GM23248 (cell line): Measurements from ENCODE around the gene NIPAL4. TPM values are rescaled to one million over a fixed set of nuclear protein-coding genes. Genes with fewer than 3 reads are reported as not detected.
"Not testable (repeated sequence)": the region's sequence is repeated elsewhere in the genome, so short reads cannot be mapped to it uniquely, and the experiment has no call there.

Experiments
- DNase-seq: peaks from one replicate; pipeline ENCODE4 v3.0.0-alpha.2; 2015
- H2AFZ ChIP-seq: fragments of 200-600 bp; sonication (generic); 2 replicates; pipeline ENCODE4 v1.6.1; 2016; ENCODE audit warnings: antibody characterized with exemption
- H3F3A ChIP-seq: fragments of 200-600 bp; sonication (generic); 2 replicates; pipeline ENCODE4 v1.6.1; 2016; ENCODE audit warnings: mild to moderate bottlenecking, antibody characterized with exemption, mixed run types; ENCODE audit not compliant: insufficient read depth
- H3K27ac ChIP-seq: fragments of 200-600 bp; sonication (generic); 2 replicates; pipeline ENCODE4 v1.5.1; 2016; ENCODE audit warnings: mild to moderate bottlenecking
- H3K27me3 ChIP-seq: fragments of 200-600 bp; sonication (generic); replicated peaks from 2 replicates; pipeline ENCODE4 v1.6.1; 2016; ENCODE audit warnings: mild to moderate bottlenecking; ENCODE audit not compliant: insufficient read depth
- H3K36me3 ChIP-seq: fragments of 200-600 bp; sonication (generic); 2 replicates; pipeline ENCODE4 v1.6.1; 2016; ENCODE audit warnings: low read depth, mild to moderate bottlenecking
- H3K4me1 ChIP-seq: fragments of 200-600 bp; sonication (generic); 2 replicates; pipeline ENCODE4 v1.6.1; 2016; ENCODE audit warnings: mild to moderate bottlenecking; ENCODE audit not compliant: insufficient read depth
- H3K4me2 ChIP-seq: fragments of 200-600 bp; sonication (generic); one replicate; pipeline ENCODE4 v1.6.1; 2016; ENCODE audit warnings: mild to moderate bottlenecking; ENCODE audit not compliant: unreplicated experiment
- H3K4me3 ChIP-seq: fragments of 200-600 bp; sonication (generic); 2 replicates; pipeline ENCODE4 v1.5.1; 2016; ENCODE audit warnings: mild to moderate bottlenecking
- H3K79me2 ChIP-seq: fragments of 200-600 bp; sonication (generic); 2 replicates; pipeline ENCODE4 v1.6.1; 2016; ENCODE audit warnings: mild to moderate bottlenecking; ENCODE audit not compliant: insufficient read depth
- H3K9ac ChIP-seq: fragments of 200-600 bp; sonication (generic); 2 replicates; pipeline ENCODE4 v1.6.1; 2016; ENCODE audit warnings: mild to moderate bottlenecking
- H3K9me2 ChIP-seq: fragments of 200-600 bp; sonication (generic); 2 replicates; pipeline ENCODE4 v1.6.1; 2016; ENCODE audit warnings: mixed run types, mild to moderate bottlenecking, moderate library complexity; ENCODE audit not compliant: insufficient read depth
- H3K9me3 ChIP-seq: fragments of 200-600 bp; sonication (generic); one replicate; pipeline ENCODE4 v1.6.1; 2017; ENCODE audit warnings: low read depth
- H4K20me1 ChIP-seq: fragments of 200-600 bp; sonication (generic); 2 replicates; pipeline ENCODE4 v1.6.0; 2016; ENCODE audit not compliant: insufficient read depth
- EZH2 ChIP-seq: fragments of 200-600 bp; sonication (generic); IDR thresholded peaks from 2 replicates; pipeline ENCODE4 v1.6.1; 2018; ENCODE audit warnings: antibody characterized with exemption, mild to moderate bottlenecking; ENCODE audit not compliant: insufficient read depth, poor library complexity, severe bottlenecking
- EZH2phosphoT487 ChIP-seq: fragments of 200-600 bp; sonication (generic); IDR thresholded peaks from 2 replicates; pipeline ENCODE4 v1.6.1; 2018; ENCODE audit warnings: antibody characterized with exemption, moderate library complexity, mild to moderate bottlenecking, low read depth; ENCODE audit not compliant: insufficient read depth
- WGBS, 2 experiments: methylation state at CpG; one replicate each; pipeline ENCODE4 v1.1.6; 2015 to 2017; ENCODE audit warnings: low lambda C conversion rate in 2 of 2, low coverage in 1 of 2; ENCODE audit errors: missing lambda C conversion rate in 2 of 2; 5-methylcytosine and 5-hydroxymethylcytosine counted together
- in situ Hi-C: fragments of 300-500 bp; cut with MboI; formaldehyde crosslinking; loops from 2 replicates; pipeline ENCODE4 v1.15.0; 2020
- polyA plus RNA-seq: library from polyadenylated mRNA; unstranded; fragments of >200 nt; fragmentation: Nextera tagmentation; extraction: Ambion mirVana; gene quantifications from 2 replicates; pipeline ENCODE4 v1.2.1, GENCODE V29; 2016
- total RNA-seq: library from RNA; depleted of rRNA; stranded (reverse); fragments of >200 nt; shearing (Covaris generic); gene quantifications from 2 replicates; pipeline ENCODE4 v1.2.3, GENCODE V29; 2014; rRNA removed

NIPAL4 gene
- total RNA-seq: not detected in 2 replicates
- polyA plus RNA-seq: not detected in 2 replicates

GRCh38 chr5:157459715-157460599, at the start of gene NIPAL4:
TSS of gene NIPAL4 (plus strand) at chr5:157460213. CDS start at chr5:157460321, 108 bp downstream.
- H3K79me2 ChIP-seq: no peaks in the 10 kb centered on the region
- peak within 1 kb of the TSS; percentile 83 for H3K4me2 ChIP-seq
- H3K27me3 ChIP-seq: peaks cover 22% of the 10 kb centered on the region
- peak within 1 kb of the TSS; percentile 63 for H2AFZ ChIP-seq
- no peaks in the 10 kb centered on the region for H3K36me3 ChIP-seq
- peak; percentile 46 for TF ChIP-seq EZH2
- no peak for TF ChIP-seq EZH2phosphoT487
- no peaks in the 10 kb centered on the region for H3K9me2 ChIP-seq
- no peaks in the 10 kb centered on the region for H4K20me1 ChIP-seq
- DNase-seq: peak; percentile 48
- H3K9me3 ChIP-seq: no peaks in the 10 kb centered on the region
- peak within 1 kb of the TSS; percentile 69 for H3K4me3 ChIP-seq
- H3K9ac ChIP-seq: no peak within 1 kb of the TSS
- peaks cover 10% of the 10 kb centered on the region for H3F3A ChIP-seq
- peaks cover 16% of the 10 kb centered on the region for H3K4me1 ChIP-seq
- in situ Hi-C loops: no loop called here
- 12 to 14% methylated on average over 15 to 44 of the region's 54 CpGs for WGBS, 2 experiments
- H3K27ac ChIP-seq: no peak within 1 kb of the TSS

GRCh38 chr5:157415838-157416237, 44.2 kb upstream of the NIPAL4 start:
- no peak for DNase-seq
- no peaks in the 10 kb centered on the region for H3F3A ChIP-seq
- H3K36me3 ChIP-seq: no peaks in the 10 kb centered on the region
- no peak overlapping the region for H3K27ac ChIP-seq
- no peak overlapping the region for H3K4me2 ChIP-seq
- H3K4me1 ChIP-seq: no peaks in the 10 kb centered on the region
- H3K79me2 ChIP-seq: no peaks in the 10 kb centered on the region
- no peak overlapping the region for H3K9ac ChIP-seq
- H3K27me3 ChIP-seq: no peaks in the 10 kb centered on the region
- TF ChIP-seq EZH2phosphoT487: no peak
- no peak for TF ChIP-seq EZH2
- H2AFZ ChIP-seq: no peak overlapping the region
- H3K4me3 ChIP-seq: no peak overlapping the region
- H3K9me3 ChIP-seq: no peaks in the 10 kb centered on the region
- no peaks in the 10 kb centered on the region for H3K9me2 ChIP-seq
- in situ Hi-C loops: no loop called here
- no peaks in the 10 kb centered on the region for H4K20me1 ChIP-seq

- in situ Hi-C loops, H2AFZ ChIP-seq, H3K27ac ChIP-seq, H3K9ac ChIP-seq, H3F3A ChIP-seq, H3K9me2 ChIP-seq, H3K79me2 ChIP-seq, H4K20me1 ChIP-seq, H3K4me3 ChIP-seq, H3K4me2 ChIP-seq, H3K4me1 ChIP-seq, H3K27me3 ChIP-seq, DNase-seq, H3K36me3 ChIP-seq, H3K9me3 ChIP-seq: not testable (repeated sequence)
- 91% methylated on average over 25 of the region's 30 CpGs; no CpG with 5 or more reads in 1 of the 2 experiments for WGBS, 2 experiments
Observed at GRCh38 chr5:157419521-157419920, 40.5 kb upstream of the NIPAL4 start.

GRCh38 chr5:157429920-157430319, 30.1 kb upstream of the NIPAL4 start:
- H2AFZ ChIP-seq, H4K20me1 ChIP-seq, H3K9me2 ChIP-seq, H3K27me3 ChIP-seq, H3F3A ChIP-seq, DNase-seq, H3K36me3 ChIP-seq, H3K4me3 ChIP-seq, H3K27ac ChIP-seq, H3K4me1 ChIP-seq, H3K79me2 ChIP-seq, in situ Hi-C loops, H3K9me3 ChIP-seq, H3K9ac ChIP-seq, H3K4me2 ChIP-seq: not testable (repeated sequence)
- 85 to 91% methylated on average over 5 of the region's 5 CpGs for WGBS, 2 experiments
